ENCODE data around the gene ABHD12.

DNA sequence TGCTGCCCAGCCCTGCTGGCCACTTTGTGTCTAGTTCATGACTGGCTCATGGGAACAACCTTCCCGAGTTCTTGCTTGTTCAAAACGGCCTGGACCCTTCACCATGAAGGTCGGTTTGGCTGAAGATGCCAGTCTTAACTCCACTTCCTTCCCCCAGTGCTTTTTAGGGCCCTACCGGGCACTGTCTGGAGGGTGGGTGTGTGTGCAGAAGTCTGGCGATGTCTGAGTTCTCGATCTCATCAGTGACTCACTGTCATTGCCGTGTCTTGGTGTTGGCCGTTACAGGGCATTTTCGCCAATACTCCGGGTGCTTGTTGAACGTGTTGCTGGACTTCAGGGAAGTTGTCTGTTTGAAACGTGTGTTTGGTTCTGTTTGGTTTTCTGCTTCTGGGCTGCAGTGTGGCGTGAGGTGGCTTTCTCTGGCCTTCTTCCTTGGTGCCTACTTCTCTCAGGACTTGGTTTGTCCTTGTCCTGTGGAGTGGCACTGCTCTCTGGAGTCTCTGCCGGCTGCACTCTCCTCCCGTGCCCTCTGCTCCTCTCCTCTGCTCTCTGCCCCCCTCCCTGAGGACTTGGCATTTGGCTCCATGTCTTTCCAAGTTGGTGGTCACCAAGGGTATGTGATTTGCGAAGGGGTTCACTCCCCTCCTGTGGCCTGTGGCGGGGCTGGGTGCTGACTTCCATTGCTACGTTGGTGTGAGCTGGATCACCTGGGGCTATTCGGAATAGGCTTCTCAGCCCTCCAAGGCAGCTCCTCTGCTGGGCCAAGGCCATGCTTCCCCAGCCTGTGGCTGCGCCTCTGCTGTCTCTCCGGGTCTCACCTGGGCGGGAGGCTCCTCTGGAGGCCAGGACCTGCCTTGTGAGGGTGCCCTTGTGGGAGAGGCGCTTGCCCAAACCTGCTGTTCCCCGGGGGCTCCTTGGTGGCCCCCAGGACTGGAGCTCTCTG lies 104.5 kb downstream of the ABHD12 start:
- TF ChIP-seq POLR2A (IDR thresholded peaks at IDR 0.05; ENCODE audit: low read depth, low read length) (no peak), POU2F2 (IDR thresholded peaks at IDR 0.05; ENCODE audit: low read depth, low read length) (no peak)

Data from GM12891 (cell line).